NCI-H2227 (cell line): ENCODE data around the gene TNKS2.

Experiments used
- DNase-seq: peaks from one replicate; lab custom pipeline; 2025; ENCODE audit not compliant: unreplicated experiment; lab: John Stamatoyannopoulos, UW

TNKS2 gene

DNA sequence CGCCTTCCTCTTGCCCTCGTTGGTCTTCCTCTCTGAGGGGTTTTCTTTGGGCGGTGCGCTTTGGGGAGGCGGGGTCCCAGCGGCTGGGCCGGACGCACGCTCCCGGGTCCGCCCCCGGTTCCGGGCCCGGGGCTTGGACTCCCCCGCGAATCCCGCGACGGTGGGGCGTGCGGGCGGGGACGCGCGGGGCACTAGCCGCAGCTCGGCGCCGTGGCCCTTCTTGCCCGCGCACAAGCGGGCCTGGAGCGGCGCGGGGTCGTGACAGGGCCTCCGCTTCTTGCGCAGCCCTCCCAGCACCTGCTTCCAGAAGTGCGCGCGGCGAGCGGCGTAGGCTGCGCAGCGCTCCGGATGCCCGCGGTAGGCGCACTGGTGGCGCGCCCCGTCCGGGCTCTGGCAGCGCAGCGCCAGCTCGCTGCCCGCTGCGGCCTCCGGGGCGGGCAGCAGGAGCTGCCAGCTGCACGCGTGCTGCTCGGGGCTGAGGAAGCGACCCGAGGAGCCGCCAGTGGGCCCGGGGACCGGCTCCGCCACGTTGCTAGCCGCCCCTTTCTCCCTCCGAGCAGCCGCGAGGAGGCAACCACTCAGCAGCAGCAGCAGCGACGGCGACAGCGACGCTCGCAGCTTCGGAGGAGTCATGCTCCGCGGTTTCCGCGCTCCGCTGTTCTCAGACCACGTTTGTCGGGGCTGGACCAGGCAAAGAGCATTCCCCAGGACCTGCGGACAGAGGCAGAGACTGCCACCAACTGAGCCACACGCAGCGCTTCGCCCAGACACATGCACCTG is 110.3 kb downstream of the TNKS2 start:
- peak; percentile 85 for DNase-seq

- peak; percentile 75 for DNase-seq
Observed at GRCh38 chr10:91909117-91909677, 111.0 kb downstream of the TNKS2 start, which contains the start of gene FGFBP3. Gene FGFBP3 (minus strand): TSS chr10:91909486. CDS start chr10:91908969, 517 bp downstream.

DNA sequence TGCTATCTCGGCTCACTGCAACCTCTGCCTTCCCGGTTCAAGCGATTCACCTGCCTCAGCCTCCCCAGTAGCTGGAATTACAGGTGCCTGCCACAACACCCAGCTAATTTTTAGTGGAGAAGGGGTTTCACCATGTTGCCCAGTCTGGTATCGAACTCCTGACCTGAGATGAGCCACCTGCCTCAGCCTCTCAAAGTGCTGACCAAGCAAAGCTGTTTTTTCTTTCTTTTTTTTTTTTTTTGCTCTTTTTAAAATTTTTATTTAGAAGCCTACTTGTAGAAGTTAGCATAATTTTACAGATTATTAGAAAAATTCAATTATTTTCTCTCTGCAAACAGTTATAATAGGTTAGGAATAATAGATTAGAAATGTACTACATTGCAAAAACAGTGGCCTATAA is 112.2 kb downstream of the TNKS2 start:
- DNase-seq = no peak
